ENCODE data around the gene STAT4. TPM values are rescaled to one million over a fixed set of nuclear protein-coding genes. Genes with fewer than 3 reads are reported as not detected.

STAT4 gene
- polyA plus RNA-seq (ENCODE audit: insufficient read length), result 1.5 TPM

GRCh38 chr2:191150600-191151330 lies at the start of gene STAT4:
Gene STAT4 (minus strand): TSS chr2:191150994. CDS start chr2:191148203, 2,791 bp downstream.
- DNase-seq, result no peak

- no peak for DNase-seq
Observed at GRCh38 chr2:191199929-191200512, 49.2 kb upstream of the STAT4 start.

GRCh38 chr2:191198271-191198670 lies 47.5 kb upstream of the STAT4 start:
- DNase-seq, result no peak

GRCh38 chr2:191197096-191197495 lies 46.3 kb upstream of the STAT4 start:
- no peak for DNase-seq

GRCh38 chr2:191195021-191195420 lies 44.2 kb upstream of the STAT4 start:
- no peak for DNase-seq

GRCh38 chr2:191190861-191191552 lies 40.2 kb upstream of the STAT4 start:
- no peak for DNase-seq

GRCh38 chr2:191190435-191190834 lies 39.6 kb upstream of the STAT4 start:
- DNase-seq, result no peak

GRCh38 chr2:191189112-191189635 lies 38.4 kb upstream of the STAT4 start:
- DNase-seq, result no peak

GRCh38 chr2:191188550-191189093 lies 37.8 kb upstream of the STAT4 start:
- DNase-seq, result no peak

GRCh38 chr2:191187105-191187829 lies 36.5 kb upstream of the STAT4 start:
- no peak for DNase-seq

- DNase-seq, result no peak
Observed at GRCh38 chr2:191184457-191184856, 33.7 kb upstream of the STAT4 start.

- DNase-seq, result no peak
Observed at GRCh38 chr2:191183516-191183915, 32.7 kb upstream of the STAT4 start.

GRCh38 chr2:191183081-191183480 lies 32.3 kb upstream of the STAT4 start:
- no peak for DNase-seq

- no peak for DNase-seq
Observed at GRCh38 chr2:191180713-191181112, 29.9 kb upstream of the STAT4 start.

GRCh38 chr2:191180276-191180675 lies 29.5 kb upstream of the STAT4 start:
- DNase-seq, result no peak

GRCh38 chr2:191178806-191179514 lies 28.2 kb upstream of the STAT4 start:
- DNase-seq, result peak; percentile 83

GRCh38 chr2:191177751-191178736 lies 27.2 kb upstream of the STAT4 start:
- DNase-seq, result no peak

- DNase-seq, result no peak
Observed at GRCh38 chr2:191176801-191177438, 26.1 kb upstream of the STAT4 start.

- no peak for DNase-seq
Observed at GRCh38 chr2:191176305-191176704, 25.5 kb upstream of the STAT4 start.

GRCh38 chr2:191174442-191174841 lies 23.6 kb upstream of the STAT4 start:
- no peak for DNase-seq

Measured in hindlimb muscle (tissue), 1 donor.